ENCODE data around the gene RAB25.
A peak's percentile ranks its signal among the peaks of the same experiment; 100 is the strongest.

GRCh38 chr1:156082309-156083091, 21.5 kb downstream of the RAB25 start, which contains the start of gene MEX3A:
- TF ChIP-seq CTCF (IDR thresholded peaks at IDR 0.05): no peak
- TF ChIP-seq POLR2AphosphoS5 (IDR thresholded peaks at IDR 0.05): peak in 2 of 3 donors; percentile 47 to 60
- TF ChIP-seq POLR2A (IDR thresholded peaks at IDR 0.05): no peak
